HG03095 (cell line): Measurements from ENCODE around the gene ETV5.

Source experiments
- ATAC-seq: cut with Tn5 transposase; IDR thresholded peaks from one replicate; pipeline ENCODE4 v1.9.1; 2021; ENCODE audit warnings: moderate library complexity; ENCODE audit not compliant: unreplicated experiment

Gene ETV5

GRCh38 chr3:186124592-186124991, 15.7 kb upstream of the ETV5 start:
- no peak for ATAC-seq

GRCh38 chr3:186123012-186123411, 14.1 kb upstream of the ETV5 start:
- no peak for ATAC-seq

GRCh38 chr3:186121968-186122367, 13.1 kb upstream of the ETV5 start:
- no peak for ATAC-seq

GRCh38 chr3:186121278-186121677, 12.4 kb upstream of the ETV5 start:
- no peak for ATAC-seq

- no peak for ATAC-seq
Measured at GRCh38 chr3:186119499-186119898, 10.6 kb upstream of the ETV5 start.

- ATAC-seq: no peak
Measured at GRCh38 chr3:186118692-186119091, 9.8 kb upstream of the ETV5 start.

- no peak for ATAC-seq
Measured at GRCh38 chr3:186117521-186118134, 8.7 kb upstream of the ETV5 start.

GRCh38 chr3:186115239-186115996, 6.5 kb upstream of the ETV5 start:
- ATAC-seq: no peak

GRCh38 chr3:186110975-186111974, 2.4 kb upstream of the ETV5 start:
- ATAC-seq: no peak

- no peak for ATAC-seq
Measured at GRCh38 chr3:186109897-186110803, 1.3 kb upstream of the ETV5 start.

GRCh38 chr3:186108106-186108940, 566 bp downstream of the ETV5 start:
- no peak for ATAC-seq

GRCh38 chr3:186107215-186108105, 1.4 kb downstream of the ETV5 start:
- ATAC-seq: peak; percentile 28

GRCh38 chr3:186105543-186105942, 3.3 kb downstream of the ETV5 start:
- ATAC-seq: no peak

- ATAC-seq: no peak
Measured at GRCh38 chr3:186102687-186103086, 6.2 kb downstream of the ETV5 start.

- ATAC-seq: no peak
Measured at GRCh38 chr3:186100398-186100797, 8.5 kb downstream of the ETV5 start.

GRCh38 chr3:186099178-186099577, 9.7 kb downstream of the ETV5 start:
- ATAC-seq: no peak

GRCh38 chr3:186098740-186099139, 10.1 kb downstream of the ETV5 start:
- no peak for ATAC-seq

GRCh38 chr3:186097663-186098451, 11.0 kb downstream of the ETV5 start:
- ATAC-seq: no peak
